ENCODE measurements around the gene SRSF9. TPM values are rescaled to one million over a fixed set of nuclear protein-coding genes. Genes with fewer than 3 reads are reported as not detected.

Gene SRSF9
- total RNA-seq, 1 donor from 2014 or later, result 248 TPM

GRCh38 chr12:120439646-120440247, 29.8 kb downstream of the SRSF9 start:
- no peaks in the 10 kb centered on the region for H3K27me3 Mint-ChIP-seq
- peak; percentile 77 for DNase-seq (ENCODE audit: extremely low spot score, unreplicated experiment)
- H3K27ac Mint-ChIP-seq, result peak overlapping the region; percentile 50
- H3K36me3 Mint-ChIP-seq, result peaks cover 5% of the 10 kb centered on the region
- H3K9me3 Mint-ChIP-seq, result no peaks in the 10 kb centered on the region
- H3K4me3 Mint-ChIP-seq, result peak overlapping the region; percentile 77
- H3K4me1 Mint-ChIP-seq (ENCODE audit: unreplicated experiment), result peaks cover 23% of the 10 kb centered on the region
- TF ChIP-seq, protein P1, sequence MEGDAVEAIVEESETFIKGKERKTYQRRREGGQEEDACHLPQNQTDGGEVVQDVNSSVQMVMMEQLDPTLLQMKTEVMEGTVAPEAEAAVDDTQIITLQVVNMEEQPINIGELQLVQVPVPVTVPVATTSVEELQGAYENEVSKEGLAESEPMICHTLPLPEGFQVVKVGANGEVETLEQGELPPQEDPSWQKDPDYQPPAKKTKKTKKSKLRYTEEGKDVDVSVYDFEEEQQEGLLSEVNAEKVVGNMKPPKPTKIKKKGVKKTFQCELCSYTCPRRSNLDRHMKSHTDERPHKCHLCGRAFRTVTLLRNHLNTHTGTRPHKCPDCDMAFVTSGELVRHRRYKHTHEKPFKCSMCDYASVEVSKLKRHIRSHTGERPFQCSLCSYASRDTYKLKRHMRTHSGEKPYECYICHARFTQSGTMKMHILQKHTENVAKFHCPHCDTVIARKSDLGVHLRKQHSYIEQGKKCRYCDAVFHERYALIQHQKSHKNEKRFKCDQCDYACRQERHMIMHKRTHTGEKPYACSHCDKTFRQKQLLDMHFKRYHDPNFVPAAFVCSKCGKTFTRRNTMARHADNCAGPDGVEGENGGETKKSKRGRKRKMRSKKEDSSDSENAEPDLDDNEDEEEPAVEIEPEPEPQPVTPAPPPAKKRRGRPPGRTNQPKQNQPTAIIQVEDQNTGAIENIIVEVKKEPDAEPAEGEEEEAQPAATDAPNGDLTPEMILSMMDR (conservative IDR thresholded peaks at IDR 0.05), result peak; percentile 87

GRCh38 chr12:120438495-120439198, 30.9 kb downstream of the SRSF9 start:
- peaks cover 17% of the 10 kb centered on the region for H3K4me1 Mint-ChIP-seq (ENCODE audit: unreplicated experiment)
- no peaks in the 10 kb centered on the region for H3K27me3 Mint-ChIP-seq
- DNase-seq (ENCODE audit: extremely low spot score, unreplicated experiment), result no peak
- peaks cover 1% of the 10 kb centered on the region for H3K36me3 Mint-ChIP-seq
- H3K4me3 Mint-ChIP-seq, result peak overlapping the region; percentile 99
- TF ChIP-seq, protein P1 (conservative IDR thresholded peaks at IDR 0.05), result no peak
- no peaks in the 10 kb centered on the region for H3K9me3 Mint-ChIP-seq
- H3K27ac Mint-ChIP-seq, result peak overlapping the region; percentile 85

GRCh38 chr12:120437735-120438494, 31.6 kb downstream of the SRSF9 start, which contains the start of gene COX6A1:
Gene COX6A1 (plus strand): TSS chr12:120438113. CDS start chr12:120438127, 14 bp downstream.
- Mint-ChIP-seq H3K27ac (peak within 1 kb of the TSS; percentile 85), H3K27me3 (no peaks in the 10 kb centered on the region), H3K36me3 (no peaks in the 10 kb centered on the region), H3K4me1 (ENCODE audit: unreplicated experiment) (peaks cover 17% of the 10 kb centered on the region), H3K9me3 (no peaks in the 10 kb centered on the region), H3K4me3 (peak within 1 kb of the TSS; percentile 99)
- DNase-seq (ENCODE audit: extremely low spot score, unreplicated experiment), result peak; percentile 94
- TF ChIP-seq, protein P1 (conservative IDR thresholded peaks at IDR 0.05), result no peak

- Mint-ChIP-seq H3K4me3 (no peak overlapping the region), H3K9me3 (no peaks in the 10 kb centered on the region), H3K4me1 (ENCODE audit: unreplicated experiment) (peaks cover 12% of the 10 kb centered on the region), H3K27me3 (no peaks in the 10 kb centered on the region), H3K27ac (no peak overlapping the region), H3K36me3 (no peaks in the 10 kb centered on the region)
- TF ChIP-seq, protein P1 (conservative IDR thresholded peaks at IDR 0.05), result no peak
- no peak for DNase-seq (ENCODE audit: extremely low spot score, unreplicated experiment)
These were observed 36.6 kb downstream of the SRSF9 start for GRCh38 chr12:120432772-120433525.

DNA sequence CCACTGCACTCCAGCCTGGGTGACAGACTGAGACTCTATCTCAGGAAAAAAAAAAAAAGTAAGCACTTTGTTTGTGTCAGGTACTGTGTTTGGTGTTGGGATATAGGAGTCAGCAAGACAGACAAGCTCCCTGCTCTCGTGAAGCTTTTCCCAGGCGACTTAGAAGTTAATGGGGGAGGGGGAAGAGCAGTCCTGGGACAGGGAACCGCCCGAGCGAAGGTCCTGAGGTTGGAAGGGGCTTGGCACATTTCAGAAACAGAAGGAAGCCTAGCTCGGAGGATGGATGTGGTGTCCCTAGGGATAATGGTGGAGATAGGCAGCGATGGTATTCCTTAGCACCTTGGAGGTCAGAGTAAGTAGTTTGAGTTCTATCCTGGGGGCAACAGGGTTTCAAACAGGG, 40.2 kb downstream of the SRSF9 start:
- Mint-ChIP-seq H3K36me3 (no peaks in the 10 kb centered on the region), H3K27ac (peak overlapping the region; percentile 12), H3K4me3 (no peak overlapping the region), H3K27me3 (no peaks in the 10 kb centered on the region), H3K9me3 (no peaks in the 10 kb centered on the region), H3K4me1 (ENCODE audit: unreplicated experiment) (peaks cover 5% of the 10 kb centered on the region)
- TF ChIP-seq, protein P1 (conservative IDR thresholded peaks at IDR 0.05), result no peak
- DNase-seq (ENCODE audit: extremely low spot score, unreplicated experiment), result no peak

Data from type B pancreatic cell (in vitro differentiated cells).